Activated CD4-positive, alpha-beta T cell treated with anti-CD3 and anti-CD28 coated beads, Interleukin-2, amount 10 ng/mL, durations not matched to agents 24 days and 14 days (primary cell): ENCODE results near the gene ITSN2. TPM values are rescaled to one million over a fixed set of nuclear protein-coding genes. Genes with fewer than 3 reads are reported as not detected.
"Not testable (repeated sequence)": the region's sequence is repeated elsewhere in the genome, so short reads cannot be mapped to it uniquely, and the experiment has no call there.

Source experiments
- DNase-seq: peaks from one replicate; pipeline ENCODE4 v3.0.0; 2022
- H3K27ac Mint-ChIP-seq: one replicate; pipeline ENCODE4 v1.8.0; 2022; ENCODE audit warnings: mild to moderate bottlenecking, mixed read lengths
- H3K27me3 Mint-ChIP-seq: one replicate; pipeline ENCODE4 v1.8.0; 2022; ENCODE audit warnings: mixed read lengths
- H3K36me3 Mint-ChIP-seq: one replicate; pipeline ENCODE4 v1.8.0; 2022; ENCODE audit warnings: low read depth, mild to moderate bottlenecking, mixed read lengths
- H3K4me1 Mint-ChIP-seq: one replicate; pipeline ENCODE4 v1.8.0; 2021; ENCODE audit warnings: mixed read lengths
- H3K4me3 Mint-ChIP-seq: one replicate; pipeline ENCODE4 v1.8.0; 2022; ENCODE audit warnings: mild to moderate bottlenecking, moderate library complexity, mixed read lengths
- H3K9me3 Mint-ChIP-seq: one replicate; pipeline ENCODE4 v1.8.0; 2021; ENCODE audit warnings: mixed read lengths
- intact Hi-C: fragments of 100-400 bp; cut with micrococcal nuclease; formaldehyde crosslinking; loops from one replicate; pipeline ENCODE4 v1.15.1; 2023
- total RNA-seq: library from RNA; stranded (reverse); gene quantifications from 2 replicates; pipeline ENCODE4 v1.2.3, GENCODE V29; 2022

Gene ITSN2
- total RNA-seq, 1 donor from 2014 or later: 55.7 TPM

- peaks cover 1% of the 10 kb centered on the region for H3K4me1 Mint-ChIP-seq
Measured at GRCh38 chr2:24382363-24383073, 22.2 kb upstream of the ITSN2 start.

GRCh38 chr2:24380820-24381219 lies 20.5 kb upstream of the ITSN2 start:
- H3K4me3 Mint-ChIP-seq: no peak overlapping the region
- H3K4me1 Mint-ChIP-seq: peaks cover 1% of the 10 kb centered on the region
- H3K27me3 Mint-ChIP-seq: peaks cover 4% of the 10 kb centered on the region
- no peak overlapping the region for H3K27ac Mint-ChIP-seq
- DNase-seq: no peak
- H3K36me3 Mint-ChIP-seq: no peaks in the 10 kb centered on the region
- intact Hi-C loops: loop anchor here (5.0 kb wide), 1 partner anchor 144 kb away; no protein-coding TSS in a partner anchor
- no peaks in the 10 kb centered on the region for H3K9me3 Mint-ChIP-seq

More at GRCh38 chr2:24382363-24383073, 22.2 kb upstream of the ITSN2 start:
- intact Hi-C loops: loop anchor here (2.0 to 5.0 kb wide), 3 partner anchors 145 to 558 kb away; partner anchors contain the start of gene TP53I3
- H3K36me3 Mint-ChIP-seq: no peaks in the 10 kb centered on the region
- H3K27me3 Mint-ChIP-seq: peaks cover 4% of the 10 kb centered on the region
- H3K9me3 Mint-ChIP-seq: no peaks in the 10 kb centered on the region
- DNase-seq: peak; percentile 86
- H3K4me3 Mint-ChIP-seq: no peak overlapping the region
- H3K27ac Mint-ChIP-seq: no peak overlapping the region

- Mint-ChIP-seq H3K4me1 (no peaks in the 10 kb centered on the region), H3K27ac (no peak overlapping the region), H3K36me3 (no peaks in the 10 kb centered on the region), H3K4me3 (no peak overlapping the region), H3K27me3 (peaks cover 4% of the 10 kb centered on the region), H3K9me3 (no peaks in the 10 kb centered on the region)
- intact Hi-C loops: no loop called here
- DNase-seq: no peak
Measured at GRCh38 chr2:24375349-24376087, 15.2 kb upstream of the ITSN2 start.

GRCh38 chr2:24374301-24374700 lies 14.0 kb upstream of the ITSN2 start:
- no peaks in the 10 kb centered on the region for H3K36me3 Mint-ChIP-seq
- no peak for DNase-seq
- intact Hi-C loops: no loop called here

GRCh38 chr2:24372033-24372432 lies 11.7 kb upstream of the ITSN2 start:
- Mint-ChIP-seq H3K4me3 (no peak overlapping the region), H3K27ac (no peak overlapping the region), H3K27me3 (peaks cover 3% of the 10 kb centered on the region), H3K4me1 (no peaks in the 10 kb centered on the region), H3K36me3 (no peaks in the 10 kb centered on the region), H3K9me3 (no peaks in the 10 kb centered on the region)
- no peak for DNase-seq
- intact Hi-C loops: no loop called here

More at GRCh38 chr2:24374301-24374700, 14.0 kb upstream of the ITSN2 start:
- no peak overlapping the region for H3K27ac Mint-ChIP-seq
- H3K9me3 Mint-ChIP-seq: no peaks in the 10 kb centered on the region
- no peak overlapping the region for H3K4me3 Mint-ChIP-seq
- H3K27me3 Mint-ChIP-seq: peaks cover 6% of the 10 kb centered on the region
- H3K4me1 Mint-ChIP-seq: no peaks in the 10 kb centered on the region

GRCh38 chr2:24365826-24366225 lies 5.5 kb upstream of the ITSN2 start:
- H3K27me3 Mint-ChIP-seq: peaks cover 3% of the 10 kb centered on the region
- no peaks in the 10 kb centered on the region for H3K9me3 Mint-ChIP-seq
- H3K27ac Mint-ChIP-seq: no peak overlapping the region
- intact Hi-C loops: no loop called here
- DNase-seq: peak; percentile 19
- H3K36me3 Mint-ChIP-seq: no peaks in the 10 kb centered on the region
- no peak overlapping the region for H3K4me3 Mint-ChIP-seq
- H3K4me1 Mint-ChIP-seq: peaks cover 6% of the 10 kb centered on the region

GRCh38 chr2:24365051-24365450 lies 4.7 kb upstream of the ITSN2 start:
- intact Hi-C loops: no loop called here
- Mint-ChIP-seq H3K27me3 (peaks cover 3% of the 10 kb centered on the region), H3K36me3 (no peaks in the 10 kb centered on the region), H3K4me3 (no peak overlapping the region), H3K9me3 (no peaks in the 10 kb centered on the region), H3K27ac (no peak overlapping the region), H3K4me1 (peaks cover 7% of the 10 kb centered on the region)
- DNase-seq: no peak

- H3K4me3 Mint-ChIP-seq: no peak overlapping the region
- no peaks in the 10 kb centered on the region for H3K27me3 Mint-ChIP-seq
- no peaks in the 10 kb centered on the region for H3K36me3 Mint-ChIP-seq
- peaks cover 12% of the 10 kb centered on the region for H3K4me1 Mint-ChIP-seq
- no peak for DNase-seq
- H3K27ac Mint-ChIP-seq: no peak overlapping the region
- intact Hi-C loops: no loop called here
- no peaks in the 10 kb centered on the region for H3K9me3 Mint-ChIP-seq
Measured at GRCh38 chr2:24363301-24363700, 3.0 kb upstream of the ITSN2 start.

GRCh38 chr2:24362253-24362652 lies 1.9 kb upstream of the ITSN2 start:
- intact Hi-C loops: no loop called here
- Mint-ChIP-seq H3K36me3 (peaks cover under 1% of the 10 kb centered on the region), H3K4me1 (peaks cover 16% of the 10 kb centered on the region), H3K9me3 (no peaks in the 10 kb centered on the region), H3K27ac (no peak overlapping the region), H3K4me3 (no peak overlapping the region), H3K27me3 (no peaks in the 10 kb centered on the region)
- no peak for DNase-seq

GRCh38 chr2:24360963-24361330 lies 611 bp upstream of the ITSN2 start:
- no peaks in the 10 kb centered on the region for H3K9me3 Mint-ChIP-seq
- peaks cover 21% of the 10 kb centered on the region for H3K4me1 Mint-ChIP-seq
- intact Hi-C loops: loop anchor here (2.0 kb wide), 1 partner anchor 16 kb away; no protein-coding TSS in a partner anchor
- peak overlapping the region; percentile 88 for H3K4me3 Mint-ChIP-seq
- peak overlapping the region; percentile 90 for H3K27ac Mint-ChIP-seq
- H3K27me3 Mint-ChIP-seq: no peaks in the 10 kb centered on the region
- peaks cover 6% of the 10 kb centered on the region for H3K36me3 Mint-ChIP-seq
- peak; percentile 58 for DNase-seq

- DNase-seq: peak; percentile 85
- H3K27me3 Mint-ChIP-seq: no peaks in the 10 kb centered on the region
- intact Hi-C loops: loop anchor here (2.0 to 5.0 kb wide), 3 partner anchors 15 to 432 kb away; partner anchors contain the start of genes ATAD2B and SF3B6
- H3K9me3 Mint-ChIP-seq: no peaks in the 10 kb centered on the region
- H3K4me1 Mint-ChIP-seq: peaks cover 28% of the 10 kb centered on the region
- H3K4me3 Mint-ChIP-seq: peak overlapping the region; percentile 88
- H3K36me3 Mint-ChIP-seq: peaks cover 6% of the 10 kb centered on the region
- peak overlapping the region; percentile 83 for H3K27ac Mint-ChIP-seq
Measured at GRCh38 chr2:24359129-24360049, 947 bp downstream of the ITSN2 start.

- not testable (repeated sequence) for H3K27me3 Mint-ChIP-seq, DNase-seq, H3K27ac Mint-ChIP-seq, H3K9me3 Mint-ChIP-seq, H3K36me3 Mint-ChIP-seq
- Mint-ChIP-seq H3K4me3 (peak overlapping the region; percentile 41), H3K4me1 (peaks cover 29% of the 10 kb centered on the region)
- intact Hi-C loops: loop anchor here (5.0 kb wide), 2 partner anchors 280 to 430 kb away; partner anchors contain the start of genes ATAD2B and SF3B6
Measured at GRCh38 chr2:24357767-24358166, 2.6 kb downstream of the ITSN2 start.

GRCh38 chr2:24357115-24357514 lies 3.2 kb downstream of the ITSN2 start:
- H3K9me3 Mint-ChIP-seq, H3K27ac Mint-ChIP-seq, H3K27me3 Mint-ChIP-seq, H3K4me3 Mint-ChIP-seq, H3K36me3 Mint-ChIP-seq, DNase-seq: not testable (repeated sequence)
- peaks cover 31% of the 10 kb centered on the region for H3K4me1 Mint-ChIP-seq
- intact Hi-C loops: loop anchor here (5.0 kb wide), 2 partner anchors 280 to 430 kb away; partner anchors contain the start of genes ATAD2B and SF3B6
